IMR-90 (cell line): ENCODE measurements around the gene FHDC1. TPM values are rescaled to one million over a fixed set of nuclear protein-coding genes. Genes with fewer than 3 reads are reported as not detected.
A peak's percentile ranks its signal among the peaks of the same experiment; 100 is the strongest.

Experiments used
- ATAC-seq: fragments of 200-7000 bp; cut with Tn5 transposase; 2 replicates; pipeline ENCODE4 v1.9.1; 2020; ENCODE audit warnings: low read depth, mild to moderate bottlenecking, moderate library complexity
- BruUV-seq: library from RNA; stranded (reverse); fragments of 400-500 nt; replicated peaks from 2 replicates; lab custom pipeline; 2021; lab: Mats Ljungman, UMichigan
- CTCF ChIA-PET: fragments of 300-600 bp; formaldehyde crosslinking; extraction: SDS; loops from one replicate; lab custom pipeline; 2021; ENCODE audit warnings: antibody characterized with exemption; lab: Yijun Ruan, JAX
- POLR2A ChIA-PET: fragments of 300-600 bp; sonication (Branson Sonifier 250); formaldehyde crosslinking; loops from one replicate; lab custom pipeline; 2022; ENCODE audit warnings: antibody characterized with exemption; ENCODE audit not compliant: unreplicated experiment; lab: Charles Lee
- DNase-seq: peaks from one replicate; pipeline ENCODE4 v3.0.0; 2013
- H2AFZ ChIP-seq: replicated peaks from 2 replicates; pipeline ENCODE3; 2013; ENCODE audit warnings: low read length, mild to moderate bottlenecking; ENCODE audit not compliant: poor library complexity
- H2AK5ac ChIP-seq: 2 replicates; pipeline ENCODE4 v1.6.1; 2013; ENCODE audit warnings: low read depth, low read length, inconsistent platforms
- H2AK9ac ChIP-seq: replicated peaks from 2 replicates; pipeline ENCODE3; 2013; ENCODE audit warnings: mild to moderate bottlenecking, low read depth, low read length, moderate library complexity; ENCODE audit not compliant: poor library complexity
- H2BK120ac ChIP-seq: 2 replicates; pipeline ENCODE4 v1.6.1; 2013; ENCODE audit warnings: low read depth, low read length, inconsistent platforms
- H2BK15ac ChIP-seq: 3 replicates; pipeline ENCODE4 v1.6.1; 2013; ENCODE audit warnings: low read depth, low read length, inconsistent platforms
- H2BK20ac ChIP-seq: 2 replicates; pipeline ENCODE4 v1.6.1; 2013; ENCODE audit warnings: low read depth, mild to moderate bottlenecking, inconsistent platforms, low read length, moderate library complexity
- H2BK5ac ChIP-seq: 2 replicates; pipeline ENCODE4 v1.6.1; 2013; ENCODE audit warnings: mild to moderate bottlenecking, low read depth, low read length, inconsistent platforms; ENCODE audit not compliant: poor library complexity, severe bottlenecking
- H3K14ac ChIP-seq: replicated peaks from 2 replicates; pipeline ENCODE4 v1.6.1; 2013; ENCODE audit warnings: low read depth, low read length, inconsistent platforms
- H3K18ac ChIP-seq: 2 replicates; pipeline ENCODE4 v1.6.1; 2013; ENCODE audit warnings: low read depth, low read length, control low read depth
- H3K23ac ChIP-seq: 2 replicates; pipeline ENCODE4 v1.6.1; 2013; ENCODE audit warnings: low read depth, low read length, inconsistent platforms
- H3K27ac ChIP-seq: 2 replicates; pipeline ENCODE4 v1.5.1; 2013; ENCODE audit warnings: mild to moderate bottlenecking, control low read depth, low read length; ENCODE audit not compliant: insufficient read depth
- H3K27me3 ChIP-seq: 2 replicates; pipeline ENCODE4 v1.6.1; 2013; ENCODE audit warnings: low read length; ENCODE audit not compliant: control insufficient read depth, insufficient read depth
- H3K36me3 ChIP-seq: 2 replicates; pipeline ENCODE4 v1.6.1; 2013; ENCODE audit warnings: low read length, mixed read lengths; ENCODE audit not compliant: control insufficient read depth, insufficient read depth
- H3K4ac ChIP-seq: 2 replicates; pipeline ENCODE4 v1.6.1; 2013; ENCODE audit warnings: low read depth, low read length, inconsistent platforms
- H3K4me1 ChIP-seq: 2 replicates; pipeline ENCODE4 v1.6.1; 2013; ENCODE audit warnings: low read length, mixed read lengths; ENCODE audit not compliant: control insufficient read depth, insufficient read depth
- H3K4me2 ChIP-seq: 2 replicates; pipeline ENCODE4 v1.6.1; 2013; ENCODE audit warnings: low read depth, mild to moderate bottlenecking, control low read depth, low read length, moderate library complexity
- H3K4me3 ChIP-seq: 2 replicates; pipeline ENCODE4 v1.5.1; 2013; ENCODE audit warnings: low read depth, mild to moderate bottlenecking, control low read depth, low read length, moderate library complexity; ENCODE audit not compliant: insufficient read depth
- H3K56ac ChIP-seq: 2 replicates; pipeline ENCODE4 v1.6.1; 2013; ENCODE audit warnings: low read length, inconsistent platforms; ENCODE audit not compliant: insufficient read depth; ENCODE audit errors: extremely low read depth
- H3K79me1 ChIP-seq, 2 experiments: 2 replicates each; pipeline ENCODE4 v1.6.1; 2013; ENCODE audit warnings: low read length in 2 of 2, inconsistent platforms in 1 of 2, low read depth in 1 of 2
- H3K9ac ChIP-seq: 2 replicates; pipeline ENCODE4 v1.6.1; 2013; ENCODE audit warnings: low read depth, low read length, control low read depth
- H3K9me1 ChIP-seq: 2 replicates; pipeline ENCODE4 v1.6.1; 2013; ENCODE audit warnings: low read length, inconsistent platforms; ENCODE audit not compliant: insufficient read depth
- H3K9me3 ChIP-seq: 2 replicates; pipeline ENCODE4 v1.6.1; 2013; ENCODE audit warnings: low read length; ENCODE audit not compliant: control insufficient read depth, insufficient read depth
- H4K20me1 ChIP-seq: 2 replicates; pipeline ENCODE4 v1.6.1; 2013; ENCODE audit warnings: low read length, inconsistent platforms; ENCODE audit not compliant: insufficient read depth
- H4K5ac ChIP-seq: 2 replicates; pipeline ENCODE4 v1.6.1; 2013; ENCODE audit warnings: mild to moderate bottlenecking, low read depth, low read length, control low read depth
- H4K8ac ChIP-seq, 2 experiments: 2 replicates each; pipeline ENCODE4 v1.6.1; 2013; ENCODE audit warnings: low read depth in 2 of 2, low read length in 2 of 2, control low read depth in 1 of 2, inconsistent platforms in 1 of 2
- H4K91ac ChIP-seq: 2 replicates; pipeline ENCODE4 v1.6.1; 2013; ENCODE audit warnings: low read depth, low read length, inconsistent platforms; ENCODE audit not compliant: insufficient read depth
- BHLHE40 ChIP-seq: fragments of 150-350 bp; IDR thresholded peaks from 2 replicates; pipeline ENCODE4 v1.6.1; 2016; ENCODE audit warnings: mild to moderate bottlenecking, low read depth, low read length
- CEBPB ChIP-seq: IDR thresholded peaks from 2 replicates; pipeline ENCODE4 v1.6.1; 2012; ENCODE audit warnings: low read depth, low read length, improper control_type of control experiment
- CHD1 ChIP-seq: IDR thresholded peaks from 2 replicates; pipeline ENCODE4 v1.6.1; 2012; ENCODE audit warnings: low read depth, low read length, improper control_type of control experiment
- FOS ChIP-seq: fragments of 150-350 bp; IDR thresholded peaks from 2 replicates; pipeline ENCODE4 v1.6.1; 2016; ENCODE audit warnings: low read depth, low read length
- MAFK ChIP-seq: IDR thresholded peaks from 2 replicates; pipeline ENCODE4 v1.6.1; 2012; ENCODE audit warnings: low read depth, low read length, improper control_type of control experiment
- MAZ ChIP-seq: IDR thresholded peaks from 2 replicates; pipeline ENCODE4 v1.6.1; 2012; ENCODE audit warnings: low read depth, mild to moderate bottlenecking, low read length, improper control_type of control experiment, moderate library complexity, borderline replicate concordance
- MXI1 ChIP-seq: IDR thresholded peaks from 2 replicates; pipeline ENCODE4 v1.6.1; 2012; ENCODE audit warnings: low read depth, mild to moderate bottlenecking, low read length, moderate library complexity, borderline replicate concordance
- NFE2L2 ChIP-seq: fragments of 150-350 bp; IDR thresholded peaks from 2 replicates; pipeline ENCODE4 v1.6.1; 2016; ENCODE audit warnings: low read depth, mild to moderate bottlenecking, low read length
- POLR2A ChIP-seq: IDR thresholded peaks from 2 replicates; pipeline ENCODE4 v1.6.1; 2012; ENCODE audit warnings: mild to moderate bottlenecking, low read depth, low read length
- RAD21 ChIP-seq: IDR thresholded peaks from 2 replicates; pipeline ENCODE4 v1.6.1; 2012; ENCODE audit warnings: low read length, improper control_type of control experiment
- RCOR1 ChIP-seq: IDR thresholded peaks from 2 replicates; pipeline ENCODE4 v1.6.1; 2012; ENCODE audit warnings: mild to moderate bottlenecking, low read length, improper control_type of control experiment; ENCODE audit not compliant: insufficient replicate concordance
- RFX5 ChIP-seq: IDR thresholded peaks from 2 replicates; pipeline ENCODE4 v1.8.0; 2012; ENCODE audit warnings: low read depth, mild to moderate bottlenecking, low read length, moderate library complexity
- SMC3 ChIP-seq: fragments of 150-350 bp; IDR thresholded peaks from 2 replicates; pipeline ENCODE4 v1.6.1; 2016; ENCODE audit warnings: low read depth, mild to moderate bottlenecking, antibody characterized with exemption, low read length, moderate library complexity
- WGBS, 2 experiments: methylation state at CpG; one replicate each; pipeline versions ENCODE4 v1.1.5 to v1.1.7; 2013; ENCODE audit warnings: missing lambda C conversion rate in 2 of 2; ENCODE audit not compliant: insufficient read length in 1 of 2; ENCODE audit errors: extremely low coverage in 2 of 2; 5-methylcytosine and 5-hydroxymethylcytosine counted together
- dilution Hi-C: fragments of 300-500 bp; cut with HindIII; formaldehyde crosslinking; loops from one replicate; pipeline ENCODE4 v1.14.3; 2018; ENCODE audit warnings: low sequenced_read_pairs; ENCODE audit not compliant: unreplicated experiment
- in situ Hi-C: fragments of 300-500 bp; cut with MboI; formaldehyde crosslinking; loops from 3 replicates; pipeline ENCODE4 v1.14.3; 2019; ENCODE audit warnings: low sequenced_read_pairs, inconsistent platforms, mixed read lengths
- intact Hi-C: fragments of 100-400 bp; cut with micrococcal nuclease; formaldehyde crosslinking; loops from 2 replicates; pipeline ENCODE4 v1.10.0; 2022
- polyA plus RNA-seq, 3 experiments: library from polyadenylated mRNA; depleted of rRNA; stranded (reverse); fragments of >200 nt; gene quantifications; 2 replicates each; pipeline ENCODE4 v1.2.3, GENCODE V29; 2012; ENCODE audit warnings: low replicate concordance in 1 of 3
- total RNA-seq: library from RNA; depleted of rRNA; stranded (reverse); fragments of >200 nt; gene quantifications from 2 replicates; pipeline ENCODE4 v1.2.3, GENCODE V29; 2012
- TF ChIP-seq, protein P1 (sequence below): fragments of 150-350 bp; IDR thresholded peaks from 2 replicates; pipeline ENCODE4 v1.6.1; 2017; ENCODE audit warnings: mild to moderate bottlenecking, antibody characterized with exemption, low read length, low read depth
- TF ChIP-seq, protein P2 (sequence below): conservative IDR thresholded peaks from 2 replicates; pipeline ENCODE4 v1.5.1; 2012; ENCODE audit warnings: mild to moderate bottlenecking, low read depth, low read length, improper control_type of control experiment
- TF ChIP-seq, protein P3 (sequence below): fragments of 150-350 bp; IDR thresholded peaks from 2 replicates; pipeline ENCODE4 v1.6.1; 2016; ENCODE audit warnings: low read depth, mild to moderate bottlenecking, low read length, moderate library complexity, borderline replicate concordance

The FHDC1 gene
- total and polyA plus RNA-seq, 2 of the 4 experiments (the other 2 are of a cell fraction), result under 0.01 to 0.09 TPM

DNA sequence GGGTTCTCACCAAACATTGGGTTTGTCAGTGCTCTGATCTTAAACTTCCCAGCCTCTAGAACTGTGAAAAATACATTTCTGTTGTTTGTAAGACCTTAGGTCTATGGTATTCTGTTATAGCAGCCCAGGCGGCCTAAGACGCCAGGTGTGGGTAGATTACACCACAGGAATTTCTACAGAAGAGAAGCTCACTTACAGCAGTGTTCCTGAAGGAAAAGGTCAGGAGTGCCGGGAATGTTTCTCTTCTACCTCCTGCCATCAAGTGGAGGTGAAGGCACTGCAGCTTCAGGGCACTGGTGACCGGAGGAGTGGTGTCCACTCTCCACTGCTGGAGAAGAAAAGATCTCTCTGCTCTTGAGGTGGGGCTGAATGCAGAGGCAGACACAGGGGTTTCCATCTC lies 45.7 kb downstream of the FHDC1 start:
- Histone ChIP-seq H2BK20ac (no peak overlapping the region), H2BK5ac (no peak overlapping the region), H3K23ac (no peak overlapping the region), H3K9me1 (peaks cover 6% of the 10 kb centered on the region; the same call in 1 of the 2 replicates), H3K27me3 (peaks cover 9% of the 10 kb centered on the region), H4K91ac (no peak overlapping the region), H3K4me1 (no peaks in the 10 kb centered on the region), H4K8ac (no peak overlapping the region), H3K18ac (no peak overlapping the region), H2AK5ac (no peak overlapping the region), H3K4ac (no peak overlapping the region), H3K4me2 (no peak overlapping the region), H3K56ac (no peak overlapping the region), H3K27ac (no peak overlapping the region), H2AK9ac (no peak overlapping the region), H2BK120ac (no peak overlapping the region), H4K5ac (no peak overlapping the region), H3K79me1 (no peaks in the 10 kb centered on the region), H3K4me3 (no peak overlapping the region), H3K9ac (no peak overlapping the region), H2BK15ac (no peak overlapping the region), H3K9me3 (no peaks in the 10 kb centered on the region), H3K36me3 (no peaks in the 10 kb centered on the region), H4K20me1 (no peaks in the 10 kb centered on the region), H3K14ac (no peak overlapping the region), H2AFZ (peak overlapping the region; percentile 54)
- ChIA-PET CTCF (no interaction called here), POLR2A (no interaction called here)
- TF ChIP-seq CHD1 (no peak), SMC3 (no peak), RAD21 (no peak), BHLHE40 (no peak), CEBPB (no peak), POLR2A (no peak), FOS (no peak), MAFK (no peak), RFX5 (no peak), MAZ (no peak), MXI1 (no peak), RCOR1 (no peak), NFE2L2 (no peak)
- TF ChIP-seq, protein P1, sequence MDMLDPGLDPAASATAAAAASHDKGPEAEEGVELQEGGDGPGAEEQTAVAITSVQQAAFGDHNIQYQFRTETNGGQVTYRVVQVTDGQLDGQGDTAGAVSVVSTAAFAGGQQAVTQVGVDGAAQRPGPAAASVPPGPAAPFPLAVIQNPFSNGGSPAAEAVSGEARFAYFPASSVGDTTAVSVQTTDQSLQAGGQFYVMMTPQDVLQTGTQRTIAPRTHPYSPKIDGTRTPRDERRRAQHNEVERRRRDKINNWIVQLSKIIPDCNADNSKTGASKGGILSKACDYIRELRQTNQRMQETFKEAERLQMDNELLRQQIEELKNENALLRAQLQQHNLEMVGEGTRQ, result no peak
- TF ChIP-seq, protein P2, sequence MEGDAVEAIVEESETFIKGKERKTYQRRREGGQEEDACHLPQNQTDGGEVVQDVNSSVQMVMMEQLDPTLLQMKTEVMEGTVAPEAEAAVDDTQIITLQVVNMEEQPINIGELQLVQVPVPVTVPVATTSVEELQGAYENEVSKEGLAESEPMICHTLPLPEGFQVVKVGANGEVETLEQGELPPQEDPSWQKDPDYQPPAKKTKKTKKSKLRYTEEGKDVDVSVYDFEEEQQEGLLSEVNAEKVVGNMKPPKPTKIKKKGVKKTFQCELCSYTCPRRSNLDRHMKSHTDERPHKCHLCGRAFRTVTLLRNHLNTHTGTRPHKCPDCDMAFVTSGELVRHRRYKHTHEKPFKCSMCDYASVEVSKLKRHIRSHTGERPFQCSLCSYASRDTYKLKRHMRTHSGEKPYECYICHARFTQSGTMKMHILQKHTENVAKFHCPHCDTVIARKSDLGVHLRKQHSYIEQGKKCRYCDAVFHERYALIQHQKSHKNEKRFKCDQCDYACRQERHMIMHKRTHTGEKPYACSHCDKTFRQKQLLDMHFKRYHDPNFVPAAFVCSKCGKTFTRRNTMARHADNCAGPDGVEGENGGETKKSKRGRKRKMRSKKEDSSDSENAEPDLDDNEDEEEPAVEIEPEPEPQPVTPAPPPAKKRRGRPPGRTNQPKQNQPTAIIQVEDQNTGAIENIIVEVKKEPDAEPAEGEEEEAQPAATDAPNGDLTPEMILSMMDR, result no peak
- TF ChIP-seq, protein P3, sequence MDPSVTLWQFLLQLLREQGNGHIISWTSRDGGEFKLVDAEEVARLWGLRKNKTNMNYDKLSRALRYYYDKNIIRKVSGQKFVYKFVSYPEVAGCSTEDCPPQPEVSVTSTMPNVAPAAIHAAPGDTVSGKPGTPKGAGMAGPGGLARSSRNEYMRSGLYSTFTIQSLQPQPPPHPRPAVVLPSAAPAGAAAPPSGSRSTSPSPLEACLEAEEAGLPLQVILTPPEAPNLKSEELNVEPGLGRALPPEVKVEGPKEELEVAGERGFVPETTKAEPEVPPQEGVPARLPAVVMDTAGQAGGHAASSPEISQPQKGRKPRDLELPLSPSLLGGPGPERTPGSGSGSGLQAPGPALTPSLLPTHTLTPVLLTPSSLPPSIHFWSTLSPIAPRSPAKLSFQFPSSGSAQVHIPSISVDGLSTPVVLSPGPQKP, result no peak
- intact Hi-C loops (no loop called here), dilution Hi-C loops (no loop called here), in situ Hi-C loops (no loop called here)
- no peak for DNase-seq
- BruUV-seq, result no TSS peak
- WGBS, 2 experiments, result 100% methylated on average over 1 of the region's 4 CpGs; no CpG with 5 or more reads in 1 of the 2 experiments
- no peak for ATAC-seq
